PC-3 (cell line): ENCODE results near the gene ASCL4.

ENCODE experiments used
- CTCF ChIP-seq: fragments of 300-600 bp; sonication (generic); conservative IDR thresholded peaks from 2 replicates; pipeline ENCODE4 v1.5.1; 2017; ENCODE audit warnings: antibody characterized with exemption, low read depth, mild to moderate bottlenecking, low read length
- EZH2 ChIP-seq: fragments of 300-600 bp; sonication (generic); IDR thresholded peaks from one replicate; pipeline ENCODE4 v1.6.1; 2017; ENCODE audit warnings: antibody characterized with exemption, mild to moderate bottlenecking, low read length; ENCODE audit not compliant: unreplicated experiment

GRCh38 chr12:107822356-107822755 is 47.9 kb downstream of the ASCL4 start:
- no peak for TF ChIP-seq EZH2
- no peak for TF ChIP-seq CTCF
